ENCODE data around the gene ACSL5. TPM values are rescaled to one million over a fixed set of nuclear protein-coding genes. Genes with fewer than 3 reads are reported as not detected.

ACSL5 gene
- total RNA-seq, 1 donor from 2014 or later, result 5.6 TPM

GRCh38 chr10:112332509-112333228, 41.2 kb upstream of the ACSL5 start:
- H3K4me1 ChIP-seq, result no peaks in the 10 kb centered on the region
- no peak overlapping the region for H3K27ac ChIP-seq (replicated peaks)
- TF ChIP-seq CTCF (IDR thresholded peaks at IDR 0.05; ENCODE audit: borderline replicate concordance), result no peak
- no peaks in the 10 kb centered on the region for H3K36me3 ChIP-seq
- no peaks in the 10 kb centered on the region for H3K27me3 ChIP-seq (ENCODE audit: low read depth)
- intact Hi-C loops (cut with micrococcal nuclease), result no loop called here
- H3K4me3 ChIP-seq, result no peak overlapping the region
- no peak for DNase-seq
- H3K9me3 ChIP-seq (replicated peaks), result no peaks in the 10 kb centered on the region

- Histone ChIP-seq H3K36me3 (no peaks in the 10 kb centered on the region), H3K9me3 (replicated peaks) (no peaks in the 10 kb centered on the region), H3K4me1 (no peaks in the 10 kb centered on the region), H3K27ac (replicated peaks) (no peak overlapping the region), H3K4me3 (no peak overlapping the region), H3K27me3 (ENCODE audit: low read depth) (no peaks in the 10 kb centered on the region)
- TF ChIP-seq CTCF (IDR thresholded peaks at IDR 0.05; ENCODE audit: borderline replicate concordance), result no peak
- DNase-seq, result no peak
- intact Hi-C loops (cut with micrococcal nuclease), result no loop called here
These were observed 40.5 kb upstream of the ACSL5 start for GRCh38 chr10:112333452-112333851.

- H3K27ac ChIP-seq (replicated peaks), result no peak overlapping the region
- DNase-seq, result no peak
- intact Hi-C loops (cut with micrococcal nuclease), result no loop called here
These were observed 38.6 kb upstream of the ACSL5 start for GRCh38 chr10:112335111-112335867.

GRCh38 chr10:112335868-112336265, 38.0 kb upstream of the ACSL5 start:
- H3K36me3 ChIP-seq, result no peaks in the 10 kb centered on the region
- H3K27me3 ChIP-seq (ENCODE audit: low read depth), result no peaks in the 10 kb centered on the region
- no peaks in the 10 kb centered on the region for H3K9me3 ChIP-seq (replicated peaks)
- intact Hi-C loops (cut with micrococcal nuclease), result no loop called here
- H3K4me3 ChIP-seq, result no peak overlapping the region
- no peaks in the 10 kb centered on the region for H3K4me1 ChIP-seq
- no peak for TF ChIP-seq CTCF (IDR thresholded peaks at IDR 0.05; ENCODE audit: borderline replicate concordance)
- no peak overlapping the region for H3K27ac ChIP-seq (replicated peaks)
- no peak for DNase-seq

More at GRCh38 chr10:112335111-112335867, 38.6 kb upstream of the ACSL5 start:
- H3K4me1 ChIP-seq, result no peaks in the 10 kb centered on the region
- H3K9me3 ChIP-seq (replicated peaks), result no peaks in the 10 kb centered on the region
- no peak overlapping the region for H3K4me3 ChIP-seq
- no peaks in the 10 kb centered on the region for H3K36me3 ChIP-seq
- no peaks in the 10 kb centered on the region for H3K27me3 ChIP-seq (ENCODE audit: low read depth)
- TF ChIP-seq CTCF (IDR thresholded peaks at IDR 0.05; ENCODE audit: borderline replicate concordance), result no peak

GRCh38 chr10:112336556-112337201, 37.2 kb upstream of the ACSL5 start:
- TF ChIP-seq CTCF (IDR thresholded peaks at IDR 0.05; ENCODE audit: borderline replicate concordance), result no peak
- intact Hi-C loops (cut with micrococcal nuclease), result no loop called here
- no peaks in the 10 kb centered on the region for H3K27me3 ChIP-seq (ENCODE audit: low read depth)
- no peak overlapping the region for H3K27ac ChIP-seq (replicated peaks)
- no peaks in the 10 kb centered on the region for H3K36me3 ChIP-seq
- no peak for DNase-seq
- no peak overlapping the region for H3K4me3 ChIP-seq
- H3K9me3 ChIP-seq (replicated peaks), result no peaks in the 10 kb centered on the region
- no peaks in the 10 kb centered on the region for H3K4me1 ChIP-seq
